ENCODE measurements around the gene C1QTNF4.

C1QTNF4 gene

GRCh38 chr11:47615249-47615648 is 21.0 kb upstream of the C1QTNF4 start:
- DNase-seq (ENCODE audit: low read depth in 1 of 2, low spot score in 1 of 2), result no peak
- Histone ChIP-seq H3K27me3 (ENCODE audit: insufficient read depth, poor library complexity, severe bottlenecking) (no peaks in the 10 kb centered on the region), H3K27ac (replicated peaks) (no peak overlapping the region), H3K4me3 (replicated peaks; ENCODE audit: insufficient read depth, low read length) (no peak overlapping the region)
- TF ChIP-seq POLR2AphosphoS5 (IDR thresholded peaks at IDR 0.05; ENCODE audit: low read depth), result no peak
- TF ChIP-seq CTCF (IDR thresholded peaks at IDR 0.05; ENCODE audit: insufficient read depth, low read length), result no peak
- TF ChIP-seq GABPA (IDR thresholded peaks at IDR 0.05; ENCODE audit: low read depth), result no peak
- no peak for TF ChIP-seq REST (IDR thresholded peaks at IDR 0.05; ENCODE audit: insufficient replicate concordance, low read depth)
- no peak for TF ChIP-seq SPI1 (IDR thresholded peaks at IDR 0.05; ENCODE audit: borderline replicate concordance, low read depth)

GRCh38 chr11:47611348-47611794 is 17.2 kb upstream of the C1QTNF4 start:
- Histone ChIP-seq H3K27me3 (ENCODE audit: insufficient read depth, poor library complexity, severe bottlenecking) (no peaks in the 10 kb centered on the region), H3K4me3 (replicated peaks; ENCODE audit: insufficient read depth, low read length) (no peak overlapping the region), H3K27ac (replicated peaks) (no peak overlapping the region)
- TF ChIP-seq SPI1 (IDR thresholded peaks at IDR 0.05; ENCODE audit: borderline replicate concordance, low read depth) (peak; percentile 48; the same call in 1 of the 2 replicates), POLR2AphosphoS5 (IDR thresholded peaks at IDR 0.05; ENCODE audit: low read depth) (no peak), REST (IDR thresholded peaks at IDR 0.05; ENCODE audit: insufficient replicate concordance, low read depth) (no peak), GABPA (IDR thresholded peaks at IDR 0.05; ENCODE audit: low read depth) (no peak), CTCF (IDR thresholded peaks at IDR 0.05; ENCODE audit: insufficient read depth, low read length) (no peak)
- DNase-seq (ENCODE audit: low read depth in 1 of 2, low spot score in 1 of 2), result peak; percentile 29 to 52

GRCh38 chr11:47609675-47610074 is 15.5 kb upstream of the C1QTNF4 start:
- DNase-seq (ENCODE audit: low read depth in 1 of 2, low spot score in 1 of 2), result no peak
- Histone ChIP-seq H3K27me3 (ENCODE audit: insufficient read depth, poor library complexity, severe bottlenecking) (no peaks in the 10 kb centered on the region), H3K4me3 (replicated peaks; ENCODE audit: insufficient read depth, low read length) (no peak overlapping the region), H3K27ac (replicated peaks) (no peak overlapping the region)
- no peak for TF ChIP-seq CTCF (IDR thresholded peaks at IDR 0.05; ENCODE audit: insufficient read depth, low read length)
- no peak for TF ChIP-seq SPI1 (IDR thresholded peaks at IDR 0.05; ENCODE audit: borderline replicate concordance, low read depth)
- no peak for TF ChIP-seq GABPA (IDR thresholded peaks at IDR 0.05; ENCODE audit: low read depth)
- no peak for TF ChIP-seq POLR2AphosphoS5 (IDR thresholded peaks at IDR 0.05; ENCODE audit: low read depth)
- no peak for TF ChIP-seq REST (IDR thresholded peaks at IDR 0.05; ENCODE audit: insufficient replicate concordance, low read depth)
